WTC11 (cell line): ENCODE measurements around the gene RIPOR3. TPM values are rescaled to one million over a fixed set of nuclear protein-coding genes. Genes with fewer than 3 reads are reported as not detected.
"Not testable (repeated sequence)": the region's sequence is repeated elsewhere in the genome, so short reads cannot be mapped to it uniquely, and the experiment has no call there.

Source experiments
- ATAC-seq: fragments of 200-7000 bp; cut with Tn5 transposase; 2 replicates; pipeline ENCODE4 v1.10.0; 2021; ENCODE audit warnings: mild to moderate bottlenecking, moderate library complexity
- CTCF ChIA-PET: fragments of 300-600 bp; sonication (Branson Sonifier 250); formaldehyde crosslinking; loops from one replicate; lab custom pipeline; 2021; ENCODE audit warnings: antibody characterized with exemption; lab: Charles Lee
- POLR2A ChIA-PET: fragments of 350-600 bp; sonication (Branson Sonifier 250); formaldehyde crosslinking; loops from one replicate; lab custom pipeline; 2021; ENCODE audit warnings: antibody characterized with exemption; lab: Charles Lee
- DNase-seq: peaks from one replicate; pipeline ENCODE4 v3.0.0; 2021; ENCODE audit warnings: low spot score
- H3K27ac Mint-ChIP-seq: 2 replicates; pipeline ENCODE4 v1.8.0; 2021; ENCODE audit warnings: mixed read lengths
- H3K27me3 Mint-ChIP-seq: 2 replicates; pipeline ENCODE4 v1.8.0; 2021; ENCODE audit warnings: low read depth, mild to moderate bottlenecking, moderate library complexity, mixed read lengths
- H3K36me3 Mint-ChIP-seq: 2 replicates; pipeline ENCODE4 v1.8.0; 2021; ENCODE audit warnings: mixed read lengths
- H3K4me1 Mint-ChIP-seq: 2 replicates; pipeline ENCODE4 v1.8.0; 2022; ENCODE audit warnings: mixed read lengths
- H3K4me3 Mint-ChIP-seq: 2 replicates; pipeline ENCODE4 v1.8.0; 2021; ENCODE audit warnings: mild to moderate bottlenecking, moderate library complexity, mixed read lengths
- H3K9me3 Mint-ChIP-seq: 2 replicates; pipeline ENCODE4 v1.8.0; 2021; ENCODE audit warnings: mixed read lengths
- GRHL2 ChIP-seq: fragments of 250-450 bp; sonication (Bioruptor Pico); IDR thresholded peaks from 2 replicates; pipeline ENCODE4 v1.8.0; 2022; ENCODE audit warnings: mild to moderate bottlenecking, moderate library complexity; ENCODE audit not compliant: insufficient replicate concordance, severe bottlenecking
- JUN ChIP-seq: sonication (generic); formaldehyde crosslinking; IDR thresholded peaks from 2 replicates; pipeline ENCODE4 v1.8.0; 2023; ENCODE audit warnings: mild to moderate bottlenecking, missing genetic modification reagents
- NR3C1 ChIP-seq: sonication (generic); formaldehyde crosslinking; conservative IDR thresholded peaks from 2 replicates; pipeline ENCODE4 v1.8.1; 2023; ENCODE audit warnings: low read depth, mild to moderate bottlenecking, missing genetic modification reagents
- OVOL2 ChIP-seq: fragments of 250-450 bp; sonication (Bioruptor Pico); IDR thresholded peaks from 2 replicates; pipeline ENCODE4 v1.9.0; 2021; ENCODE audit warnings: mild to moderate bottlenecking, borderline replicate concordance
- RELA ChIP-seq: sonication (generic); formaldehyde crosslinking; IDR thresholded peaks from 2 replicates; pipeline ENCODE4 v1.8.1; 2022; ENCODE audit warnings: missing genetic modification reagents, mild to moderate bottlenecking, borderline replicate concordance
- RORB ChIP-seq: fragments of 250-450 bp; sonication (Bioruptor Pico); IDR thresholded peaks from 2 replicates; pipeline ENCODE4 v1.9.0; 2021; ENCODE audit warnings: mild to moderate bottlenecking
- SMAD3 ChIP-seq: sonication (generic); formaldehyde crosslinking; IDR thresholded peaks from 2 replicates; pipeline ENCODE4 v1.8.0; 2022; ENCODE audit warnings: missing genetic modification reagents, mild to moderate bottlenecking, borderline replicate concordance
- SP1 ChIP-seq: sonication (generic); formaldehyde crosslinking; conservative IDR thresholded peaks from 2 replicates; pipeline ENCODE4 v1.8.1; 2022; ENCODE audit warnings: missing genetic modification reagents
- TCF7 ChIP-seq: sonication (generic); formaldehyde crosslinking; IDR thresholded peaks from 2 replicates; pipeline ENCODE4 v1.8.0; 2022; ENCODE audit warnings: mild to moderate bottlenecking, low read depth, missing genetic modification reagents, moderate library complexity
- TEAD4 ChIP-seq: sonication (generic); formaldehyde crosslinking; IDR thresholded peaks from 2 replicates; pipeline ENCODE4 v1.8.0; 2022; ENCODE audit warnings: mild to moderate bottlenecking, missing genetic modification reagents
- TP53 ChIP-seq: sonication (generic); formaldehyde crosslinking; IDR thresholded peaks from 2 replicates; pipeline ENCODE4 v1.8.1; 2023; ENCODE audit warnings: mild to moderate bottlenecking, missing genetic modification reagents
- ZNF396 ChIP-seq: fragments of 250-450 bp; sonication (Bioruptor Pico); IDR thresholded peaks from 2 replicates; pipeline ENCODE4 v1.8.0; 2021; ENCODE audit warnings: mild to moderate bottlenecking, moderate library complexity, borderline replicate concordance
- ZNF416 ChIP-seq: fragments of 250-450 bp; sonication (Bioruptor Pico); IDR thresholded peaks from 2 replicates; pipeline ENCODE4 v1.9.0; 2021; ENCODE audit warnings: mild to moderate bottlenecking, inconsistent platforms
- ZNF671 ChIP-seq: fragments of 250-450 bp; sonication (Bioruptor Pico); IDR thresholded peaks from 2 replicates; pipeline ENCODE4 v1.8.0; 2021; ENCODE audit warnings: mild to moderate bottlenecking
- total RNA-seq: library from RNA; stranded (reverse); gene quantifications from 3 replicates; pipeline ENCODE4 v1.2.3, GENCODE V29; 2021
- TF ChIP-seq, protein P1 (sequence below): sonication (generic); formaldehyde crosslinking; conservative IDR thresholded peaks from 2 replicates; pipeline ENCODE4 v1.8.1; 2023; ENCODE audit warnings: mild to moderate bottlenecking, low read depth, missing genetic modification reagents, moderate library complexity
- TF ChIP-seq, protein P2 (sequence below): sonication (generic); formaldehyde crosslinking; IDR thresholded peaks from 2 replicates; pipeline ENCODE4 v1.8.1; 2023; ENCODE audit warnings: mild to moderate bottlenecking, missing genetic modification reagents
- TF ChIP-seq, protein P3 (sequence below): fragments of 250-450 bp; sonication (Bioruptor Pico); IDR thresholded peaks from 2 replicates; pipeline ENCODE4 v2.1.2; 2022; ENCODE audit warnings: mild to moderate bottlenecking, moderate library complexity
- TF ChIP-seq, protein P4 (sequence below): fragments of 250-450 bp; sonication (Bioruptor Pico); IDR thresholded peaks from 2 replicates; pipeline ENCODE4 v1.9.0; 2021; ENCODE audit warnings: mild to moderate bottlenecking
- TF ChIP-seq, protein P5 (sequence below): fragments of 250-450 bp; sonication (Bioruptor Pico); IDR thresholded peaks from 2 replicates; pipeline ENCODE4 v1.8.0; 2021; ENCODE audit warnings: mild to moderate bottlenecking
- TF ChIP-seq, protein P6 (sequence below): sonication (generic); formaldehyde crosslinking; IDR thresholded peaks from 2 replicates; pipeline ENCODE4 v1.8.1; 2022; ENCODE audit warnings: mild to moderate bottlenecking, missing genetic modification reagents, moderate library complexity, borderline replicate concordance
- TF ChIP-seq, protein P7 (sequence below): sonication (generic); formaldehyde crosslinking; IDR thresholded peaks from 2 replicates; pipeline ENCODE4 v1.8.0; 2022; ENCODE audit warnings: mild to moderate bottlenecking, missing genetic modification reagents
- TF ChIP-seq, protein P8 (sequence below): sonication (generic); formaldehyde crosslinking; IDR thresholded peaks from 2 replicates; pipeline ENCODE4 v1.8.1; 2023; ENCODE audit warnings: mild to moderate bottlenecking, missing genetic modification reagents, moderate library complexity

RIPOR3 gene
- total RNA-seq, 1 experiment from 2014 or later, result 6.5 TPM

DNA sequence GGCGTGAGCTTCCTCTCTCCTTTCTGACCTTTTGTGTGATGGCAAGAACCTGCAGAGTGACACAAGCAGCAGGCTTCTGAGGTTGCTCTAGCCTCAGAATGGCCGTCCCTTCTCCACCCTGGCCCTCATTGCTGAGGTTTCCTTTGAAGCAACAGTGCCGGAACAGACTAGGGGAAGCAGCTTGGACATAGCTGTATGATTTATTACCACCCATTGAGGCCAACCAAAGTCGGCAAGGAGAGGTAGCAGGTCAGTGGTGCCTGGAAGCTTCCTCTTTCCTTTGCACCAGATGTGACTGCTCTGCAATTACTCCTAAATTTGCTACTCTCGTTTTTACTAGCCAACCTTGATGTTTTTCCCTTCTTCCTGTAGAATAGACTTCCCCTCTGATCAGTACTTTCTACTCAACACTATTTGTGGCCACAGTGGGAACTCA lies 149.7 kb downstream of the RIPOR3 start (continued):
- TF ChIP-seq, protein P1, sequence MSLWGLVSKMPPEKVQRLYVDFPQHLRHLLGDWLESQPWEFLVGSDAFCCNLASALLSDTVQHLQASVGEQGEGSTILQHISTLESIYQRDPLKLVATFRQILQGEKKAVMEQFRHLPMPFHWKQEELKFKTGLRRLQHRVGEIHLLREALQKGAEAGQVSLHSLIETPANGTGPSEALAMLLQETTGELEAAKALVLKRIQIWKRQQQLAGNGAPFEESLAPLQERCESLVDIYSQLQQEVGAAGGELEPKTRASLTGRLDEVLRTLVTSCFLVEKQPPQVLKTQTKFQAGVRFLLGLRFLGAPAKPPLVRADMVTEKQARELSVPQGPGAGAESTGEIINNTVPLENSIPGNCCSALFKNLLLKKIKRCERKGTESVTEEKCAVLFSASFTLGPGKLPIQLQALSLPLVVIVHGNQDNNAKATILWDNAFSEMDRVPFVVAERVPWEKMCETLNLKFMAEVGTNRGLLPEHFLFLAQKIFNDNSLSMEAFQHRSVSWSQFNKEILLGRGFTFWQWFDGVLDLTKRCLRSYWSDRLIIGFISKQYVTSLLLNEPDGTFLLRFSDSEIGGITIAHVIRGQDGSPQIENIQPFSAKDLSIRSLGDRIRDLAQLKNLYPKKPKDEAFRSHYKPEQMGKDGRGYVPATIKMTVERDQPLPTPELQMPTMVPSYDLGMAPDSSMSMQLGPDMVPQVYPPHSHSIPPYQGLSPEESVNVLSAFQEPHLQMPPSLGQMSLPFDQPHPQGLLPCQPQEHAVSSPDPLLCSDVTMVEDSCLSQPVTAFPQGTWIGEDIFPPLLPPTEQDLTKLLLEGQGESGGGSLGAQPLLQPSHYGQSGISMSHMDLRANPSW (CRISPR knock-in tag), result no peak
- no peak for TF ChIP-seq TCF7
- TF ChIP-seq, protein P2, sequence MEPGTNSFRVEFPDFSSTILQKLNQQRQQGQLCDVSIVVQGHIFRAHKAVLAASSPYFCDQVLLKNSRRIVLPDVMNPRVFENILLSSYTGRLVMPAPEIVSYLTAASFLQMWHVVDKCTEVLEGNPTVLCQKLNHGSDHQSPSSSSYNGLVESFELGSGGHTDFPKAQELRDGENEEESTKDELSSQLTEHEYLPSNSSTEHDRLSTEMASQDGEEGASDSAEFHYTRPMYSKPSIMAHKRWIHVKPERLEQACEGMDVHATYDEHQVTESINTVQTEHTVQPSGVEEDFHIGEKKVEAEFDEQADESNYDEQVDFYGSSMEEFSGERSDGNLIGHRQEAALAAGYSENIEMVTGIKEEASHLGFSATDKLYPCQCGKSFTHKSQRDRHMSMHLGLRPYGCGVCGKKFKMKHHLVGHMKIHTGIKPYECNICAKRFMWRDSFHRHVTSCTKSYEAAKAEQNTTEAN (CRISPR knock-in tag), result no peak
- no peak for TF ChIP-seq TP53 (CRISPR knock-in tag)
- TF ChIP-seq, protein P3, sequence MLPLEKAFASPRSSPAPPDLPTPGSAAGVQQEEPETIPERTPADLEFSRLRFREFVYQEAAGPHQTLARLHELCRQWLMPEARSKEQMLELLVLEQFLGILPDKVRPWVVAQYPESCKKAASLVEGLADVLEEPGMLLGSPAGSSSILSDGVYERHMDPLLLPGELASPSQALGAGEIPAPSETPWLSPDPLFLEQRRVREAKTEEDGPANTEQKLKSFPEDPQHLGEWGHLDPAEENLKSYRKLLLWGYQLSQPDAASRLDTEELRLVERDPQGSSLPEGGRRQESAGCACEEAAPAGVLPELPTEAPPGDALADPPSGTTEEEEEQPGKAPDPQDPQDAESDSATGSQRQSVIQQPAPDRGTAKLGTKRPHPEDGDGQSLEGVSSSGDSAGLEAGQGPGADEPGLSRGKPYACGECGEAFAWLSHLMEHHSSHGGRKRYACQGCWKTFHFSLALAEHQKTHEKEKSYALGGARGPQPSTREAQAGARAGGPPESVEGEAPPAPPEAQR (CRISPR knock-in tag), result no peak

DNA sequence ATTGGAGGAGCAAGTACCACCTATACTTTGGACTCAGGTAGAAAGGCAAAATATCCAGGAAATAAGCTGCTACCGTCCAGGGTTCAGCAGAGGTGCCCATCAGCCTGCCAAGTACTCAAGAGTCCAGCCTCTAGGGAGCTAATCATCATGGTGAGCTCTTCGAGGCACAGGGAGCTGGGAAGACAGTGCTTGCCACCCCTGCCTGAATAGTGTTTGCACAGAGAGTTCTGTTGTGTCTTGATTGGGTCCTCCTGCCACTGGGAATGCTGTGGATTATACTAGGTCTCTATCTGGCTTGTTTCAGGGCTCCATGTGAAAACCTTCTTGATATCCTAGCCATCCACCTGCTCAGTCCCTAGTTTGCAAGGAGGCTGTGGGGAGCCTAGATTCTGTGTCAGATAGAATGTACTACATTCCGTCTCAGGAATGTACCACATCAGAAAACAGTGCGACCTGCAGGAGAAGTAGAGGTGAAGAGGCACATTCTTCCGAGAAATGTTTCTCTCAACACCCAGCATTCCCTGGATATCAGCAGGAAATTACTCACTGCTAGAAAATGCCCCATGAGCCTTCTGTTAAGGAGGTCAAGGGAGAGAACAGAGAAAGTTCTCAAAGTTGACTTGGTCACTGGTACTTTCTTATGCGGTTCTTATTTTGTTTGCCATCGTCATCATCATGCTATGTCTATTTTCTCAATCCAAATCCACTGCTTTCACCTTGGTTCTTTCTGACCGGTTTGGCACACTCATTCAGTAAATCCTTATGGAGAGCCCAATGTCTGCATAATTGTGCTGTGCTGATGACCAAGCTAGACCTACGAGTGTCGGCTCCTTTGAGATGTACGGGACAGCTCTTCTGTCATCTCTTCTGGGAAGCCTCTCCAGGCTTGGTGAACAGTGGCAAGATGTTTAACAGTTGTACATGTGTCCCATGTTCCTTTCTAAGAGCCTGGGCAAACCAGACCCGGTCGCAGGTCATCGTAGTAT lies 150.4 kb downstream of the RIPOR3 start:
- POLR2A ChIA-PET, result interaction anchor here (0.6 kb wide), 1 partner anchor 1652 kb away, joined by 6 read pairs; no protein-coding TSS in a partner anchor
- Mint-ChIP-seq H3K27me3 (no peaks in the 10 kb centered on the region), H3K4me1 (peaks cover 9% of the 10 kb centered on the region; the same call in 1 of the 2 replicates)

DNA sequence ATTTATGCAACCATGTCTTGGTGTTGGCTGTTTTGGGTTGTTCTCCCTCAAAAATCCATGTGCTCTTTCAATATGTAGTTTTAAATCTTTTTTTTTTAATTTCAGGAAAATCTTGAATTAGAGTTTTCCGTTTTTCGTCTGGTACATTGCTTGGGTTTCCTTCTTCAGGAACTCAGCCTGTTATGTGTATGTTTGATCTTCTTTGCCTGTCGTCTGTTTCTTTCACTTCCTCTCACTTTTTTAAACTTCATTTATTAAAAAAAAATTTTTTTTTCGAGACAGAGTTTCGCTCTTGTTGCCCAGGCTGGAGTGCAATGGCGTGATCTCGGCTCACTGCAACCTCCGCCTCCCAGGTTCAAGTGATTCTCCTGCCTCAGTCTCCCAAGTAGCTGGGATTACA lies 151.5 kb downstream of the RIPOR3 start:
- POLR2A ChIA-PET, H3K36me3 Mint-ChIP-seq, ATAC-seq, DNase-seq, H3K9me3 Mint-ChIP-seq, H3K4me3 Mint-ChIP-seq, H3K27ac Mint-ChIP-seq, H3K27me3 Mint-ChIP-seq: not testable (repeated sequence)
- peaks cover 11% of the 10 kb centered on the region for H3K4me1 Mint-ChIP-seq
- CTCF ChIA-PET, result interaction anchor here (0.6 to 1.6 kb wide), 2 partner anchors 8 to 27 kb away, joined by 3 read pairs; no protein-coding TSS in a partner anchor

More for the DNA sequence above, 150.4 kb downstream of the RIPOR3 start:
- Mint-ChIP-seq H3K9me3 (no peaks in the 10 kb centered on the region), H3K36me3 (no peaks in the 10 kb centered on the region), H3K4me3 (no peak overlapping the region), H3K27ac (0 out of 2 replicates have a peak overlapping the region, but pooled peaks have one; percentile 26)
- CTCF ChIA-PET, result interaction anchor here (1.6 kb wide), 1 partner anchor 28 kb away, joined by 3 read pairs; no protein-coding TSS in a partner anchor
- TF ChIP-seq GRHL2 (CRISPR knock-in tag), result no peak
- TF ChIP-seq, protein P4, sequence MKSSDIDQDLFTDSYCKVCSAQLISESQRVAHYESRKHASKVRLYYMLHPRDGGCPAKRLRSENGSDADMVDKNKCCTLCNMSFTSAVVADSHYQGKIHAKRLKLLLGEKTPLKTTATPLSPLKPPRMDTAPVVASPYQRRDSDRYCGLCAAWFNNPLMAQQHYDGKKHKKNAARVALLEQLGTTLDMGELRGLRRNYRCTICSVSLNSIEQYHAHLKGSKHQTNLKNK (CRISPR knock-in tag), result no peak
- no peak for TF ChIP-seq OVOL2
- no peak for TF ChIP-seq ZNF671
- TF ChIP-seq ZNF416 (CRISPR knock-in tag), result no peak
- TF ChIP-seq JUN (CRISPR knock-in tag), result no peak
- no peak for TF ChIP-seq RELA (CRISPR knock-in tag)
- TF ChIP-seq RORB, result no peak
- no peak for TF ChIP-seq TEAD4 (CRISPR knock-in tag)
- TF ChIP-seq, protein P5, sequence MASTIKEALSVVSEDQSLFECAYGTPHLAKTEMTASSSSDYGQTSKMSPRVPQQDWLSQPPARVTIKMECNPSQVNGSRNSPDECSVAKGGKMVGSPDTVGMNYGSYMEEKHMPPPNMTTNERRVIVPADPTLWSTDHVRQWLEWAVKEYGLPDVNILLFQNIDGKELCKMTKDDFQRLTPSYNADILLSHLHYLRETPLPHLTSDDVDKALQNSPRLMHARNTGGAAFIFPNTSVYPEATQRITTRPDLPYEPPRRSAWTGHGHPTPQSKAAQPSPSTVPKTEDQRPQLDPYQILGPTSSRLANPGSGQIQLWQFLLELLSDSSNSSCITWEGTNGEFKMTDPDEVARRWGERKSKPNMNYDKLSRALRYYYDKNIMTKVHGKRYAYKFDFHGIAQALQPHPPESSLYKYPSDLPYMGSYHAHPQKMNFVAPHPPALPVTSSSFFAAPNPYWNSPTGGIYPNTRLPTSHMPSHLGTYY (CRISPR knock-in tag), result no peak
- no peak for TF ChIP-seq TP53 (CRISPR knock-in tag)
- no peak for TF ChIP-seq TCF7
- TF ChIP-seq, protein P6, sequence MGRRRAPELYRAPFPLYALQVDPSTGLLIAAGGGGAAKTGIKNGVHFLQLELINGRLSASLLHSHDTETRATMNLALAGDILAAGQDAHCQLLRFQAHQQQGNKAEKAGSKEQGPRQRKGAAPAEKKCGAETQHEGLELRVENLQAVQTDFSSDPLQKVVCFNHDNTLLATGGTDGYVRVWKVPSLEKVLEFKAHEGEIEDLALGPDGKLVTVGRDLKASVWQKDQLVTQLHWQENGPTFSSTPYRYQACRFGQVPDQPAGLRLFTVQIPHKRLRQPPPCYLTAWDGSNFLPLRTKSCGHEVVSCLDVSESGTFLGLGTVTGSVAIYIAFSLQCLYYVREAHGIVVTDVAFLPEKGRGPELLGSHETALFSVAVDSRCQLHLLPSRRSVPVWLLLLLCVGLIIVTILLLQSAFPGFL (CRISPR knock-in tag), result no peak
- no peak for TF ChIP-seq ZNF396
- TF ChIP-seq SMAD3 (CRISPR knock-in tag), result no peak
- TF ChIP-seq NR3C1, result no peak
- TF ChIP-seq, protein P7, sequence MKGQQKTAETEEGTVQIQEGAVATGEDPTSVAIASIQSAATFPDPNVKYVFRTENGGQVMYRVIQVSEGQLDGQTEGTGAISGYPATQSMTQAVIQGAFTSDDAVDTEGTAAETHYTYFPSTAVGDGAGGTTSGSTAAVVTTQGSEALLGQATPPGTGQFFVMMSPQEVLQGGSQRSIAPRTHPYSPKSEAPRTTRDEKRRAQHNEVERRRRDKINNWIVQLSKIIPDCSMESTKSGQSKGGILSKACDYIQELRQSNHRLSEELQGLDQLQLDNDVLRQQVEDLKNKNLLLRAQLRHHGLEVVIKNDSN (CRISPR knock-in tag), result no peak
- TF ChIP-seq, protein P8, sequence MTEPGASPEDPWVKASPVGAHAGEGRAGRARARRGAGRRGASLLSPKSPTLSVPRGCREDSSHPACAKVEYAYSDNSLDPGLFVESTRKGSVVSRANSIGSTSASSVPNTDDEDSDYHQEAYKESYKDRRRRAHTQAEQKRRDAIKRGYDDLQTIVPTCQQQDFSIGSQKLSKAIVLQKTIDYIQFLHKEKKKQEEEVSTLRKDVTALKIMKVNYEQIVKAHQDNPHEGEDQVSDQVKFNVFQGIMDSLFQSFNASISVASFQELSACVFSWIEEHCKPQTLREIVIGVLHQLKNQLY, result no peak
- TF ChIP-seq SP1 (CRISPR knock-in tag), result no peak
- no peak for DNase-seq
- ATAC-seq, result no peak; the same call in 1 of the 2 replicates
